WERI-Rb-1 (cell line): ENCODE measurements around the gene KRTAP5-8.
"Not testable (repeated sequence)": the region's sequence is repeated elsewhere in the genome, so short reads cannot be mapped to it uniquely, and the experiment has no call there.

Experiments used
- DNase-seq: peaks from one replicate; pipeline ENCODE4 v3.0.0-alpha.2; 2020
- H3K27ac ChIP-seq: fragments of 250-450 bp; sonication (Bioruptor Pico); 2 replicates; pipeline ENCODE4 v1.5.1; 2020; ENCODE audit warnings: mild to moderate bottlenecking, moderate library complexity
- H3K27me3 ChIP-seq: fragments of 250-450 bp; sonication (Bioruptor Pico); 2 replicates; pipeline ENCODE4 v1.5.1; 2021; ENCODE audit warnings: mild to moderate bottlenecking, low read depth, moderate library complexity; ENCODE audit not compliant: insufficient read depth, severe bottlenecking
- H3K36me3 ChIP-seq: fragments of 250-450 bp; sonication (Bioruptor Pico); 2 replicates; pipeline ENCODE4 v1.5.1; 2020; ENCODE audit warnings: mild to moderate bottlenecking, moderate library complexity
- H3K4me3 ChIP-seq: 2 replicates; pipeline ENCODE4 v1.5.1; 2011; ENCODE audit warnings: low read depth, mild to moderate bottlenecking, control low read depth, low read length
- H3K9me3 ChIP-seq: fragments of 250-450 bp; sonication (Bioruptor Pico); 2 replicates; pipeline ENCODE4 v1.5.1; 2021; ENCODE audit warnings: mild to moderate bottlenecking, moderate library complexity; ENCODE audit not compliant: severe bottlenecking
- TF ChIP-seq, protein P1 (sequence below): IDR thresholded peaks from 2 replicates; pipeline ENCODE4 v1.5.1; 2011; ENCODE audit warnings: low read depth, mild to moderate bottlenecking, control low read depth, inconsistent platforms, low read length

Gene KRTAP5-8

DNA sequence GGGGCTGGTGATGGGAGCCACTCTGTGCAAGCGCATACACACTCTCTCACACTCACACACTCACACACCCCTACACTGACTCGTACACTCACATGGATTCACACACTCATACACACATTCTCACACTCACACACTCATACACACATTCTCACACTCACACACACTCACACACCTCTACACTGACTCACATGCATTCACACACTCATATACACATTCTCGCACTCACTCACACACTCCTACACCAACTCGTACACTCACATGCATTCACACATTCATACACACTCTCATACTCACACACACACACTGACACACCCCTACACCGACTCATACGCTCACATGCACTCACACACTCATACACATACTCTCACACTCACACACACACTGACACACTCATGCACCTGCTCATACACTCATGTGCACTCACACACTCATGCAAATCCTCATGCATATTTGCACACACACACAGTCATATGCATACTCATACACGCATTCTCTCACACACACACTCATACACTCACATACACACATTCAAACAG lies 39.7 kb downstream of the KRTAP5-8 start:
- no peak for DNase-seq
- H3K27me3 ChIP-seq: no peaks in the 10 kb centered on the region
- H3K36me3 ChIP-seq: no peaks in the 10 kb centered on the region
- H3K9me3 ChIP-seq: no peaks in the 10 kb centered on the region
- no peak overlapping the region for H3K27ac ChIP-seq
- TF ChIP-seq, protein P1, sequence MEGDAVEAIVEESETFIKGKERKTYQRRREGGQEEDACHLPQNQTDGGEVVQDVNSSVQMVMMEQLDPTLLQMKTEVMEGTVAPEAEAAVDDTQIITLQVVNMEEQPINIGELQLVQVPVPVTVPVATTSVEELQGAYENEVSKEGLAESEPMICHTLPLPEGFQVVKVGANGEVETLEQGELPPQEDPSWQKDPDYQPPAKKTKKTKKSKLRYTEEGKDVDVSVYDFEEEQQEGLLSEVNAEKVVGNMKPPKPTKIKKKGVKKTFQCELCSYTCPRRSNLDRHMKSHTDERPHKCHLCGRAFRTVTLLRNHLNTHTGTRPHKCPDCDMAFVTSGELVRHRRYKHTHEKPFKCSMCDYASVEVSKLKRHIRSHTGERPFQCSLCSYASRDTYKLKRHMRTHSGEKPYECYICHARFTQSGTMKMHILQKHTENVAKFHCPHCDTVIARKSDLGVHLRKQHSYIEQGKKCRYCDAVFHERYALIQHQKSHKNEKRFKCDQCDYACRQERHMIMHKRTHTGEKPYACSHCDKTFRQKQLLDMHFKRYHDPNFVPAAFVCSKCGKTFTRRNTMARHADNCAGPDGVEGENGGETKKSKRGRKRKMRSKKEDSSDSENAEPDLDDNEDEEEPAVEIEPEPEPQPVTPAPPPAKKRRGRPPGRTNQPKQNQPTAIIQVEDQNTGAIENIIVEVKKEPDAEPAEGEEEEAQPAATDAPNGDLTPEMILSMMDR: no peak
- no peak overlapping the region for H3K4me3 ChIP-seq

DNA sequence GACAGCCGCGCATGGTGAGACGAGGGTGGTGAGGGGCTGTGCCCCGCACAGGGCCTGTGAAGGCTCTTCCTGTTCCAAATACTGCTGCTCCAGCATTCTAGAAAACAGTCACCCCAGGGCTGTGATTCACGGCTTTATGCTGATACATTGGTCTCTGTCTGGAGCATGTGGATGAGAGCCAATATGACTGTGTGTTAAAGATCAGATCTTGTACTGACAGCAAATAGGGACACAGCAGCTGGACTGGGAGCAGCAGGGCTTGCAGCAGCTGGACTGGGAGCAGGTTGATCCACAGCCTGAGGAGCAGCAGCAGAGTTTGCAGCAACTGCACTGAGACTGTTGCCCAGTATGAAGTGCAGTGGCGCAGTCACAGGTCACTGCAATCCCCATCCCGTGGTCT lies 41.7 kb downstream of the KRTAP5-8 start:
- not testable (repeated sequence) for H3K36me3 ChIP-seq, H3K9me3 ChIP-seq, DNase-seq, H3K4me3 ChIP-seq, H3K27me3 ChIP-seq, H3K27ac ChIP-seq

DNA sequence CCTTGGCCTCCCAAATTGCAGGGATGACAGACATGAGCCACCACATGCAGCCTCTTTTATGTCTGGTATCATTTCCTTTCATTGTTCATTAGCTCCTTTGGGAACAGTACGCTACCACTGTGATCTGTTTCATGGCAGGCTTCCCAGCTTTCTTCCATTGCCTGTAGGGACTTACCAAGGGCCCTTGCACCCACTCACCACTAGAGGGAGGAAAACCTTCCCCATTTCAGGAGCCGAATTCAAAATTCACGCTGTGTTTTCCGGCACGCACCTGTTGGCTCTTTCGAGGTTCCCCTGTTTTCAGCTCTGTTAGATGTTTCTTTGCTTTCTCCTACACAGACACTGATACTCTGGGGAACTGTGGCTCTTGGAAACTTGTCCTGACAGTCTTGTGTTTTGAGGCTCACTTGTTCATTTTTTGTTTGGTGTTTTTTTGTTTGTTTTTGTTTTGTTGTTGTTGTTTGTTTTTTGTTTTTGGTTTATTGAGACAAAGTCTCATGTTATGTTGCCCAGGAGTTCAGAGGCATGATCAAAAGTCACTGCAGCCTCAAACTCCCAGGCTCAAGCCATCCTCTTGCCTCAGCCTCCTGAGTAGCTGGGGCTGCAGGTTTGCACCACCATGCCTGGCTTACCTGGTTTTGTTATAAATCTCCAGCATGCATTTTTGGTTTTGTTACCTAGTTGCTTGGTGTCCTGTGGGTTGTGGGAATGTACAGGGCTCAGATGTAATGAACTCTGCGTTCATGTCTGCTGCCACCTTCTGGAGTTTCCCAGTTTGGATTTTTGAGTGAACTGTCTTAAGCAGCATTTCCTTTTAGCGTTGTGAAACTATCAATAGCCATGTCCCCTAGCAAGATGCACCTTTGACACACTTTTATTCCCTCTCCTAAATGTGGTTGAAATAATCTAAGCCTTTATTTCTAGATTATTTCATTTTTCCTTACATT lies 42.5 kb downstream of the KRTAP5-8 start:
- TF ChIP-seq, protein P1: peak; percentile 84
- Histone ChIP-seq H3K9me3 (no peaks in the 10 kb centered on the region), H3K27ac (no peak overlapping the region), H3K36me3 (no peaks in the 10 kb centered on the region), H3K4me3 (no peak overlapping the region; the same call in 1 of the 2 replicates), H3K27me3 (no peaks in the 10 kb centered on the region)
- peak; percentile 71 for DNase-seq

DNA sequence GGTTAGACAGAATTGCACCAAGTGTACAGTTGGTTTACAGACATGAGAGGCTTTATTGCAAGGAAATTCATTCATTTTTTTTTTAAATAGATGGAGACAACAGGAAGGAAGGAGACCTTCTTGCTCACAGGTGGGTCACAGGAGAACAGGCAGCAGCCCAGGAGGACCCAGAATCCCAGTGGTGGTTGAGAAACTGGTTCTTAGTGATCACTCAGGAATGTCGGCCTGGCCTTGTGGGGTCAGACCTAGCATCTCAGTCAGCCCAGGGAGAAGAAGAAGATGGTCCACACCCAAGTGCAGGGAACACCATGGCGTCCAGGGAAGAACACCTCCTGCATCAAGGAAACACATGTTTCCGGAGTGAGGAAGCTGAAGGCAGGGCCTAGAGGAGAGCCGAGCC lies 44.0 kb downstream of the KRTAP5-8 start:
- Histone ChIP-seq H3K4me3 (no peak overlapping the region), H3K27me3 (no peaks in the 10 kb centered on the region), H3K36me3 (no peaks in the 10 kb centered on the region), H3K9me3 (no peaks in the 10 kb centered on the region), H3K27ac (no peak overlapping the region)
- no peak for DNase-seq
- TF ChIP-seq, protein P1: no peak

DNA sequence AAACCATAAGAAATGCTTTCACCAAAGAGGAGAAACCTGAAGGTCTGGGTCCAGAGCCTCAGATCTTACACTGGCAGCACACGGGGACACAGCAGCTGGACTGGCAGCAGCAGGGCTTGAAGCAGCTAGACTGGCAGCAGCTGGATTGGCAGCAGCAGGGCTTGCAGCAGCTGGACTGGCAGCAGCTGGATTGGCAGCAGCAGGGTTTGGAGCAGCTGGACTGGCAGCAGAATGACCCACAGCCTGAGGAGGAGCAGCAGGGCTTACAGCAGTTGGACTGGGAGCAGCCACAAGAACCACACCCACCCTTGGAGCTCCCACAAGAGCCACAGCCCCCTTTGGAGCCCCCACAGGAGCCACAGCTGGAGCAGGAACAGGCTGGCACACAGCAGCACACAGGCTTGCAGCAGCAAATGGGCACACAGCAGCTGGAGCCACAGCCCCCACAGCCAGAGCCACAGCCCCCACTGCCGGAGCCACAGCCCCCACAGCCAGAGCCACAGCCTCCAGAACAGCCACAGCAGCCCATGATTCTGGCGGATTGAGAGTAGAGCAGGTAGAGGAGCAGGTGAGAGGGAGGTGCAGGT lies 44.6 kb downstream of the KRTAP5-8 start, which contains the start of gene KRTAP5-11:
Gene KRTAP5-11, minus strand, starts transcription at position 567 of the 587 bp plus-strand sequence. Its CDS starts 38 bp downstream, at position 529.
- TF ChIP-seq, protein P1: no peak
- Histone ChIP-seq H3K27ac (no peak within 1 kb of the TSS), H3K36me3 (no peaks in the 10 kb centered on the region), H3K27me3 (no peaks in the 10 kb centered on the region), H3K4me3 (no peak within 1 kb of the TSS), H3K9me3 (no peaks in the 10 kb centered on the region)
- no peak for DNase-seq

DNA sequence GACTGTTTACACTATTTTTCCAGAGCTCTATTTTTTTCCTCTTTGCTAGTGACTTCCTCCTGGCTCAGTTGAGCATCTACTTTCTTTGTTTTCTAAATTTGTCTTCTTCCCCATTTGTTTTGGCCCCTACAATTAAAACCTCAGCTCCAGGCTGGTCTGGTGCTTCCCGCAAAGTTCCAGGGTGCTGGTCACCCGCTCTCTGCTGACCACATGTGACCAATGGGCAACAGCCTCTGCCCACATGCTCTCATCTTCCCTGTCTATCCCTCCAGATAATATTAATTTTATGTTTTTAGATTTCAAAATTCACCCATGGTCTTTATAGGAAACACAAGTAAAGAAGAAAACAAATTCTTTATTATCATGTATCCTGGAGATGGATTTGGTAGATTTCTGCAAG lies 45.1 kb downstream of the KRTAP5-8 start:
- H3K4me3 ChIP-seq, H3K9me3 ChIP-seq, H3K27me3 ChIP-seq, DNase-seq, H3K27ac ChIP-seq, H3K36me3 ChIP-seq: not testable (repeated sequence)

DNA sequence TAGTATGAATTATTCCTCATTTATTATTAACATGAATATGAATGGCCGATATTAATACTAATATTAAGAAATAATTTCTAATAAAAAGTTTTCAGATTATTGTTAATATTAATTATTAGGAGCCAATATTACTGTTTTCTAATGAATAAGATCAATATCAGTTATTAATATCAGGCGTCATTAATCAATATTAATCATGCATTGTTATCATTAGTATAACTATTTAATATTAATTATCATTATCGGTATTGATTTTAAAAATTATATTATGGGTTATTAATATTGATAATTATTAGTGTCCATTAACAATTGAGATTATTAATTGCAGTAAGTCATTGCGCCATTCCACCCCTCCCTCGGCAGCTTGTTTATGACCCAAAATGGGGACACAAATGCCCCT lies 47.8 kb downstream of the KRTAP5-8 start:
- not testable (repeated sequence) for H3K27me3 ChIP-seq, H3K9me3 ChIP-seq, DNase-seq, H3K4me3 ChIP-seq, H3K36me3 ChIP-seq, H3K27ac ChIP-seq

DNA sequence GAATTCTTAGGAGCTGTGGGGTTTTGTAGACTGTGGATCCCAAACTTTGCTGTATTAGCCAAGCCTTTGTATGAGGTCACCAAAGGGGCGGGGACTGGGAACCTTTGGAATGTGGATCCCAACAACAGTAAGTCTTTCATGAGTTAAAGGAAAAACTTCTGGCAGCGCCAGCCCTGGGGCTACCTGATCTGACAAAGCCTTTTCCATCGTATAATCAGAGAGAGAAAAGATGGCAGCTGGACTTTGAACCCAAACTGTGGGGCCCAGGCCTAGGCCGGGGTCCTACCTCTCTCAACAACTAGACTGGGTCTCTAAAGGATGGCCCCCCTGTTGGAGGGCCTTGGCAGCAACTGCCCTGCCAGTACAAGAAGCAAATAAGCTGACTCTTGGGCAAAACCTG lies 50.5 kb downstream of the KRTAP5-8 start:
- DNase-seq, H3K27ac ChIP-seq, H3K4me3 ChIP-seq, H3K27me3 ChIP-seq, H3K36me3 ChIP-seq, H3K9me3 ChIP-seq: not testable (repeated sequence)
